ENCODE measurements around the gene DPP10.

- TF ChIP-seq POLR2A (IDR thresholded peaks at IDR 0.05) (no peak), CTCF (IDR thresholded peaks at IDR 0.05) (no peak)
Measured at GRCh38 chr2:115305712-115306111, 863.3 kb downstream of the DPP10 start.

All from sigmoid colon (tissue), 3 donors.